K562 (cell line): ENCODE data around the gene RPL7L1. TPM values are rescaled to one million over a fixed set of nuclear protein-coding genes. Genes with fewer than 3 reads are reported as not detected.

Experiments
- ATAC-seq: fragments of 200-7000 bp; cut with Tn5 transposase; 3 replicates; pipeline ENCODE4 v1.9.1; 2020; ENCODE audit warnings: moderate library complexity
- BruUV-seq: library from RNA; stranded (reverse); fragments of 400-500 nt; replicated peaks from 2 replicates; lab custom pipeline; 2021; lab: Mats Ljungman, UMichigan
- CTCF ChIA-PET: fragments of 300-600 bp; formaldehyde crosslinking; extraction: SDS; loops from one replicate; lab custom pipeline; 2021; ENCODE audit warnings: low intra/inter-chr PET ratio; lab: Yijun Ruan, JAX
- POLR2A ChIA-PET: fragments of 300-600, 350-650 bp; sonication (Branson Sonifier 250); formaldehyde crosslinking; extraction: SDS; loops from one replicate; lab custom pipeline; 2021; ENCODE audit warnings: antibody characterized with exemption, inconsistent platforms; lab: Yijun Ruan, JAX
- DNase-seq, 4 experiments: peaks; one replicate each; pipeline versions ENCODE4 v3.0.0 to v3.0.0-alpha.2; 2011 to 2018; ENCODE audit warnings: low spot score in 3 of 4, mixed read lengths in 3 of 4; ENCODE audit errors: extremely low read depth in 1 of 4
- FAIRE-seq: peaks from 2 replicates; lab custom pipeline; 2011; peaks lifted over from hg19 to GRCh38; lab: Jason Lieb, UNC
- H2AFZ ChIP-seq: 2 replicates; pipeline ENCODE4 v1.6.0; 2011; ENCODE audit warnings: low read depth, low read length, control low read depth, inconsistent platforms
- H3K27ac ChIP-seq: fragments of 200-600 bp; 3 replicates; pipeline ENCODE4 v1.8.0; 2011; ENCODE audit warnings: low read depth, mild to moderate bottlenecking, control low read depth, inconsistent platforms, low read length, moderate library complexity, mixed read lengths; ENCODE audit errors: extremely low read depth
- H3K27me3 ChIP-seq, 2 experiments: fragments of 300-600 bp in 1 of 2; 2 replicates in 1 of 2; 3 replicates in 1 of 2; pipeline versions ENCODE4 v1.6.0 to v1.8.0; 2011; ENCODE audit warnings: inconsistent platforms in 2 of 2, low read length in 2 of 2, mild to moderate bottlenecking in 1 of 2, mixed read lengths in 1 of 2, moderate library complexity in 1 of 2; ENCODE audit not compliant: control insufficient read depth in 2 of 2, insufficient read depth in 2 of 2
- H3K36me3 ChIP-seq: fragments of 300-600 bp; 3 replicates; pipeline ENCODE4 v1.8.0; 2011; ENCODE audit warnings: mild to moderate bottlenecking, low read length, inconsistent platforms; ENCODE audit not compliant: control insufficient read depth, insufficient read depth
- H3K4me1 ChIP-seq, 2 experiments: fragments of 200-600 bp in 1 of 2; replicated peaks in 1 of 2; 2 replicates in 1 of 2; 3 replicates in 1 of 2; pipeline versions ENCODE4 v1.5.1 to v1.8.0; 2011; ENCODE audit warnings: inconsistent platforms in 2 of 2, low read length in 2 of 2, mild to moderate bottlenecking in 1 of 2, mixed read lengths in 1 of 2, moderate library complexity in 1 of 2; ENCODE audit not compliant: control insufficient read depth in 2 of 2, insufficient read depth in 2 of 2
- H3K4me2 ChIP-seq: 2 replicates; pipeline ENCODE4 v1.6.1; 2011; ENCODE audit warnings: low read length, control low read depth, inconsistent platforms, mixed read lengths; ENCODE audit not compliant: insufficient read depth
- H3K4me3 ChIP-seq: fragments of 200-600 bp; sonication (generic), shearing (Covaris generic); 2 replicates; pipeline ENCODE4 v1.5.1; 2016; ENCODE audit warnings: control low read depth, inconsistent platforms
- H3K79me2 ChIP-seq: fragments of 200-600 bp; 3 replicates; pipeline ENCODE4 v1.8.0; 2011; ENCODE audit warnings: low read length, inconsistent platforms; ENCODE audit not compliant: control insufficient read depth, insufficient read depth
- H3K9ac ChIP-seq, 2 experiments: 2 replicates each; pipeline versions ENCODE4 v1.6.0 to v1.6.1; 2011; ENCODE audit warnings: low read depth in 2 of 2, low read length in 2 of 2, control low read depth in 1 of 2, inconsistent platforms in 1 of 2, mild to moderate bottlenecking in 1 of 2, mixed read lengths in 1 of 2; ENCODE audit not compliant: insufficient read depth in 1 of 2
- H3K9me1 ChIP-seq: one replicate; pipeline ENCODE4 v1.6.0; 2011; ENCODE audit warnings: inconsistent platforms, mild to moderate bottlenecking, low read length, moderate library complexity; ENCODE audit not compliant: control insufficient read depth, insufficient read depth
- H3K9me3 ChIP-seq: replicated peaks from 2 replicates; pipeline ENCODE4 v1.5.1; 2011; ENCODE audit warnings: low read depth, low read length, inconsistent platforms; ENCODE audit not compliant: control insufficient read depth, insufficient read depth
- H4K20me1 ChIP-seq: replicated peaks from 2 replicates; pipeline ENCODE4 v1.6.1; 2011; ENCODE audit warnings: low read length, inconsistent platforms, mixed read lengths; ENCODE audit not compliant: control insufficient read depth, insufficient read depth
- ATF2 ChIP-seq: sonication (generic); formaldehyde crosslinking; IDR thresholded peaks from 2 replicates; pipeline ENCODE4 v1.8.1; 2022; ENCODE audit warnings: missing genetic modification reagents
- DACH1 ChIP-seq: fragments of 450-650 bp; IDR thresholded peaks from 2 replicates; pipeline ENCODE4 v1.6.1; 2018; ENCODE audit not compliant: partially characterized antibody
- ETV5 ChIP-seq: sonication (generic); formaldehyde crosslinking; IDR thresholded peaks from 2 replicates; pipeline ENCODE4 v1.4.0; 2020; ENCODE audit warnings: low read depth, mild to moderate bottlenecking, missing genetic modification reagents
- FOXO4 ChIP-seq: fragments of 450-650 bp; formaldehyde crosslinking; IDR thresholded peaks from 2 replicates; pipeline ENCODE4 v1.4.0; 2020; ENCODE audit warnings: mild to moderate bottlenecking, moderate library complexity
- MAZ ChIP-seq, 2 experiments: fragments of 450-650 bp in 1 of 2; sonication (generic) in 1 of 2; formaldehyde crosslinking; IDR thresholded peaks in 1 of 2; conservative IDR thresholded peaks in 1 of 2; 2 replicates each; pipeline versions ENCODE4 v1.4.0 to v1.5.0; 2020; ENCODE audit warnings: mild to moderate bottlenecking in 1 of 2, missing genetic modification reagents in 1 of 2
- NEUROD1 ChIP-seq: fragments of 150-350 bp; IDR thresholded peaks from 2 replicates; pipeline ENCODE4 v1.6.1; 2014; ENCODE audit warnings: borderline replicate concordance, low read length, low read depth; ENCODE audit not compliant: partially characterized antibody
- OTX1 ChIP-seq: fragments of 450-650 bp; formaldehyde crosslinking; IDR thresholded peaks from 2 replicates; pipeline ENCODE4 v1.4.0; 2022; ENCODE audit warnings: mild to moderate bottlenecking
- PTTG1 ChIP-seq: fragments of 450-650 bp; IDR thresholded peaks from 2 replicates; pipeline ENCODE4 v1.6.1; 2016; ENCODE audit warnings: low read depth, mild to moderate bottlenecking, missing genetic modification characterization, missing compliant biosample characterization
- SMARCA5 ChIP-seq: fragments of 450-650 bp; IDR thresholded peaks from 2 replicates; pipeline ENCODE4 v1.6.1; 2016
- TAF15 ChIP-seq: fragments of 200-400 bp; formaldehyde crosslinking; IDR thresholded peaks from 2 replicates; pipeline ENCODE4 v1.6.1; 2017; ENCODE audit warnings: mild to moderate bottlenecking, low read depth, low read length, moderate library complexity
- ZBTB8A ChIP-seq: fragments of 450-650 bp; IDR thresholded peaks from 2 replicates; pipeline ENCODE4 v1.6.1; 2018; ENCODE audit warnings: mild to moderate bottlenecking, moderate library complexity; ENCODE audit not compliant: partially characterized antibody
- ZNF561 ChIP-seq: fragments of 450-650 bp; formaldehyde crosslinking; conservative IDR thresholded peaks from 2 replicates; pipeline ENCODE4 v1.4.0; 2020; ENCODE audit warnings: mild to moderate bottlenecking, moderate library complexity
- ZNF57 ChIP-seq: fragments of 450-650 bp; formaldehyde crosslinking; IDR thresholded peaks from 2 replicates; pipeline ENCODE4 v1.4.0; 2020; ENCODE audit warnings: mild to moderate bottlenecking, moderate library complexity
- ZNF707 ChIP-seq: fragments of 250-450 bp; sonication (Bioruptor Pico); conservative IDR thresholded peaks from 2 replicates; pipeline ENCODE4 v1.8.0; 2022; ENCODE audit warnings: inconsistent platforms, mild to moderate bottlenecking, moderate library complexity
- WGBS: fragments of 100-300 bp; shearing (Covaris generic); methylation state at CpG from one replicate; pipeline ENCODE4 v1.1.6; 2016; ENCODE audit warnings: low coverage, mixed read lengths; ENCODE audit not compliant: insufficient coverage; ENCODE audit errors: missing lambda C conversion rate; 5-methylcytosine and 5-hydroxymethylcytosine counted together
- in situ Hi-C: fragments of 300-500 bp; cut with MboI; formaldehyde crosslinking; loops from 4 replicates; pipeline ENCODE4 v1.15.0; 2018; ENCODE audit warnings: inconsistent platforms, mixed read lengths
- intact Hi-C: fragments of 100-400 bp; cut with micrococcal nuclease; formaldehyde crosslinking; loops from 2 replicates; pipeline ENCODE4 v1.14.2; 2022
- polyA plus RNA-seq, 8 experiments: library from polyadenylated mRNA; depleted of rRNA in 4 of 8; stranded (reverse) in 5 of 8; unstranded in 3 of 8; fragments of >200 nt; fragmentation: Nextera tagmentation in 2 of 8; fragmentation: Illumina TruSeq in 1 of 8; extraction: Ambion mirVana in 2 of 8; extraction: Trizol in 1 of 8; gene quantifications; 2 replicates each; pipeline versions ENCODE4 v1.2.1 to v1.2.3, GENCODE V29; 2011 to 2014; ENCODE audit warnings: inconsistent platforms in 1 of 8, missing spikeins in 1 of 8
- total RNA-seq, 7 experiments: library from RNA; depleted of rRNA in 6 of 7; stranded (reverse); fragments of >200 nt in 6 of 7; fragmentation: Illumina TruSeq in 2 of 7; extraction: Trizol in 2 of 7; gene quantifications; 2 replicates each; pipeline versions ENCODE4 v1.2.1 to v1.2.3, GENCODE V29; 2011 to 2021; ENCODE audit warnings: low replicate concordance in 1 of 7

Gene RPL7L1
- total and polyA plus RNA-seq, 9 of the 15 experiments (the other 6 are each of a cell fraction or from before 2014, with no cell fraction given), result 129 to 259 (median 164) TPM

- no TSS peak for BruUV-seq
- Histone ChIP-seq H3K4me1 (no peaks in the 10 kb centered on the region), H3K9ac (no peak overlapping the region), H3K4me3 (no peak overlapping the region), H3K79me2 (no peaks in the 10 kb centered on the region), H3K36me3 (peaks cover 56% of the 10 kb centered on the region; the same call in 2 of the 3 replicates), H3K9me1 (no peaks in the 10 kb centered on the region), H2AFZ (no peak overlapping the region), H3K27me3 (no peaks in the 10 kb centered on the region), H3K4me2 (no peak overlapping the region), H3K9me3 (no peaks in the 10 kb centered on the region), H3K27ac (no peak overlapping the region), H4K20me1 (no peaks in the 10 kb centered on the region)
- CTCF ChIA-PET, result no interaction called here
- ATAC-seq (no peak), DNase-seq (no peak), FAIRE-seq (no peak)
- in situ Hi-C loops, result no loop called here
- POLR2A ChIA-PET, result interaction anchor here (0.6 to 1.1 kb wide), 3 partner anchors 9 to 25 kb away, joined by 3 to 4 read pairs (median 3); partner anchors contain the start of gene RPL7L1
- intact Hi-C loops, result no loop called here
- 80% methylated on average over 8 of the region's 8 CpGs for WGBS
- TF ChIP-seq ZNF57 (CRISPR knock-in tag) (no peak), PTTG1 (tag) (no peak), OTX1 (CRISPR knock-in tag) (no peak), ZNF707 (no peak), DACH1 (no peak), NEUROD1 (no peak), MAZ (CRISPR knock-in tag; conservative IDR thresholded peaks at IDR 0.05 in 1 of 2, IDR thresholded peaks at IDR 0.05 in 1 of 2) (no peak), TAF15 (no peak), SMARCA5 (no peak), FOXO4 (CRISPR knock-in tag) (no peak), ATF2 (CRISPR knock-in tag) (no peak), ETV5 (CRISPR knock-in tag) (no peak), ZBTB8A (no peak), ZNF561 (CRISPR knock-in tag) (no peak)
Measured at GRCh38 chr6:42864602-42865001, 14.8 kb upstream of the RPL7L1 start.
